ENCODE data around the gene CCL2. TPM values are rescaled to one million over a fixed set of nuclear protein-coding genes. Genes with fewer than 3 reads are reported as not detected.
A peak's percentile ranks its signal among the peaks of the same experiment; 100 is the strongest.

Gene CCL2
- total RNA-seq, 3 donors from 2014 or later, result 7.4 to 64.4 (median 26.5) TPM

- TF ChIP-seq POLR2A (IDR thresholded peaks at IDR 0.05), result no peak
- no peak for TF ChIP-seq CTCF (IDR thresholded peaks at IDR 0.05)
- no peak for TF ChIP-seq POLR2AphosphoS5 (IDR thresholded peaks at IDR 0.05)
- no peaks in the 10 kb centered on the region for H3K36me3 ChIP-seq
- no peaks in the 10 kb centered on the region for H3K9me3 ChIP-seq
- no peaks in the 10 kb centered on the region for H3K27me3 ChIP-seq
- intact Hi-C loops (cut with DNase I; ENCODE audit: low total_unique reads), result no loop called here
- DNase-seq (ENCODE audit: low spot score in 2 of 2), result no peak
- no peak overlapping the region for H3K4me3 ChIP-seq
- peaks cover 0 to 10% of the 10 kb centered on the region in 2 donors for H3K4me1 ChIP-seq
- H3K27ac ChIP-seq, result peak overlapping the region in 1 of 2 donors; percentile 61
These were observed 14.0 kb upstream of the CCL2 start for GRCh38 chr17:34241062-34241461.

GRCh38 chr17:34242587-34243363, 12.3 kb upstream of the CCL2 start:
- H3K36me3 ChIP-seq, result no peaks in the 10 kb centered on the region
- no peak for TF ChIP-seq POLR2A (IDR thresholded peaks at IDR 0.05)
- no peak for TF ChIP-seq POLR2AphosphoS5 (IDR thresholded peaks at IDR 0.05)
- no peak for TF ChIP-seq CTCF (IDR thresholded peaks at IDR 0.05)
- no peaks in the 10 kb centered on the region for H3K27me3 ChIP-seq
- intact Hi-C loops (cut with DNase I; ENCODE audit: low total_unique reads), result no loop called here
- H3K4me3 ChIP-seq, result no peak overlapping the region
- no peak for DNase-seq (ENCODE audit: low spot score in 2 of 2)
- peaks cover 0 to 10% of the 10 kb centered on the region in 2 donors for H3K4me1 ChIP-seq
- H3K27ac ChIP-seq, result peak overlapping the region in 1 of 2 donors; percentile 69
- no peaks in the 10 kb centered on the region for H3K9me3 ChIP-seq

GRCh38 chr17:34243364-34244320, 11.4 kb upstream of the CCL2 start:
- H3K27me3 ChIP-seq, result no peaks in the 10 kb centered on the region
- peaks cover 0 to 6% of the 10 kb centered on the region in 2 donors for H3K4me1 ChIP-seq
- no peak for DNase-seq (ENCODE audit: low spot score in 2 of 2)
- H3K9me3 ChIP-seq, result no peaks in the 10 kb centered on the region
- H3K27ac ChIP-seq, result peak overlapping the region in 1 of 2 donors; percentile 8
- H3K36me3 ChIP-seq, result no peaks in the 10 kb centered on the region
- no peak overlapping the region for H3K4me3 ChIP-seq
- TF ChIP-seq CTCF (IDR thresholded peaks at IDR 0.05), result no peak
- TF ChIP-seq POLR2A (IDR thresholded peaks at IDR 0.05), result no peak
- no peak for TF ChIP-seq POLR2AphosphoS5 (IDR thresholded peaks at IDR 0.05)
- intact Hi-C loops (cut with DNase I; ENCODE audit: low total_unique reads), result no loop called here

GRCh38 chr17:34245351-34245905, 9.7 kb upstream of the CCL2 start:
- H3K36me3 ChIP-seq, result no peaks in the 10 kb centered on the region
- H3K4me1 ChIP-seq, result no peaks in the 10 kb centered on the region
- no peak for DNase-seq (ENCODE audit: low spot score in 2 of 2)
- no peak overlapping the region for H3K4me3 ChIP-seq
- intact Hi-C loops (cut with DNase I; ENCODE audit: low total_unique reads), result no loop called here
- H3K9me3 ChIP-seq, result no peaks in the 10 kb centered on the region
- H3K27ac ChIP-seq, result no peak overlapping the region
- TF ChIP-seq POLR2A (IDR thresholded peaks at IDR 0.05) (no peak), POLR2AphosphoS5 (IDR thresholded peaks at IDR 0.05) (no peak), CTCF (IDR thresholded peaks at IDR 0.05) (no peak)
- no peaks in the 10 kb centered on the region for H3K27me3 ChIP-seq

Measured in breast epithelium (tissue), 4 donors.